Measurements from ENCODE around the gene IFT25.

Gene IFT25

GRCh38 chr1:53896635-53897229, 48.8 kb downstream of the IFT25 start:
- Histone ChIP-seq H3K4me3 (ENCODE audit: low read length, poor library complexity, severe bottlenecking) (no peak overlapping the region), H4K20me1 (ENCODE audit: insufficient read depth, low read length, poor library complexity, severe bottlenecking) (no peaks in the 10 kb centered on the region), H3K79me2 (ENCODE audit: insufficient read depth, low read length) (no peaks in the 10 kb centered on the region), H3K9me2 (replicated peaks; ENCODE audit: low read depth, low read length) (no peaks in the 10 kb centered on the region), H3K27me3 (ENCODE audit: insufficient read depth, low read length, poor library complexity, severe bottlenecking) (no peaks in the 10 kb centered on the region), H2AFZ (ENCODE audit: low read length) (no peak overlapping the region), H3K4me2 (ENCODE audit: low read depth, low read length, poor library complexity, severe bottlenecking) (no peak overlapping the region), H3K4me1 (ENCODE audit: insufficient read depth, low read length, poor library complexity, severe bottlenecking) (no peaks in the 10 kb centered on the region), H3F3A (ENCODE audit: low read depth) (no peaks in the 10 kb centered on the region), H3K9me3 (ENCODE audit: insufficient read depth, low read depth, low read length) (no peaks in the 10 kb centered on the region), H3K9ac (ENCODE audit: low read depth, low read length, poor library complexity, severe bottlenecking) (no peak overlapping the region), H3K36me3 (ENCODE audit: insufficient read depth, low read length) (no peaks in the 10 kb centered on the region)
- TF ChIP-seq EZH2phosphoT487 (IDR thresholded peaks at IDR 0.05; ENCODE audit: borderline replicate concordance): no peak
- no peak for TF ChIP-seq CTCF (conservative IDR thresholded peaks at IDR 0.05; ENCODE audit: low read length)

GRCh38 chr1:53895421-53895820, 50.1 kb downstream of the IFT25 start:
- Histone ChIP-seq H4K20me1 (ENCODE audit: insufficient read depth, low read length, poor library complexity, severe bottlenecking) (no peaks in the 10 kb centered on the region), H3F3A (ENCODE audit: low read depth) (no peaks in the 10 kb centered on the region), H3K36me3 (ENCODE audit: insufficient read depth, low read length) (no peaks in the 10 kb centered on the region), H3K4me3 (ENCODE audit: low read length, poor library complexity, severe bottlenecking) (no peak overlapping the region), H3K9me3 (ENCODE audit: insufficient read depth, low read depth, low read length) (no peaks in the 10 kb centered on the region), H3K27me3 (ENCODE audit: insufficient read depth, low read length, poor library complexity, severe bottlenecking) (no peaks in the 10 kb centered on the region), H3K9ac (ENCODE audit: low read depth, low read length, poor library complexity, severe bottlenecking) (no peak overlapping the region), H3K4me2 (ENCODE audit: low read depth, low read length, poor library complexity, severe bottlenecking) (no peak overlapping the region), H3K4me1 (ENCODE audit: insufficient read depth, low read length, poor library complexity, severe bottlenecking) (peaks cover 3% of the 10 kb centered on the region), H3K79me2 (ENCODE audit: insufficient read depth, low read length) (no peaks in the 10 kb centered on the region), H3K9me2 (replicated peaks; ENCODE audit: low read depth, low read length) (no peaks in the 10 kb centered on the region), H2AFZ (ENCODE audit: low read length) (no peak overlapping the region)
- TF ChIP-seq CTCF (conservative IDR thresholded peaks at IDR 0.05; ENCODE audit: low read length): no peak
- no peak for TF ChIP-seq EZH2phosphoT487 (IDR thresholded peaks at IDR 0.05; ENCODE audit: borderline replicate concordance)

GRCh38 chr1:53894644-53895043, 50.9 kb downstream of the IFT25 start:
- Histone ChIP-seq H3K4me1 (ENCODE audit: insufficient read depth, low read length, poor library complexity, severe bottlenecking) (peaks cover 8% of the 10 kb centered on the region), H3K36me3 (ENCODE audit: insufficient read depth, low read length) (no peaks in the 10 kb centered on the region), H3K4me2 (ENCODE audit: low read depth, low read length, poor library complexity, severe bottlenecking) (no peak overlapping the region), H3K27me3 (ENCODE audit: insufficient read depth, low read length, poor library complexity, severe bottlenecking) (no peaks in the 10 kb centered on the region), H2AFZ (ENCODE audit: low read length) (no peak overlapping the region), H3F3A (ENCODE audit: low read depth) (no peaks in the 10 kb centered on the region), H3K4me3 (ENCODE audit: low read length, poor library complexity, severe bottlenecking) (no peak overlapping the region), H4K20me1 (ENCODE audit: insufficient read depth, low read length, poor library complexity, severe bottlenecking) (no peaks in the 10 kb centered on the region), H3K9me3 (ENCODE audit: insufficient read depth, low read depth, low read length) (no peaks in the 10 kb centered on the region), H3K79me2 (ENCODE audit: insufficient read depth, low read length) (no peaks in the 10 kb centered on the region), H3K9ac (ENCODE audit: low read depth, low read length, poor library complexity, severe bottlenecking) (no peak overlapping the region), H3K9me2 (replicated peaks; ENCODE audit: low read depth, low read length) (no peaks in the 10 kb centered on the region)
- TF ChIP-seq EZH2phosphoT487 (IDR thresholded peaks at IDR 0.05; ENCODE audit: borderline replicate concordance) (no peak), CTCF (conservative IDR thresholded peaks at IDR 0.05; ENCODE audit: low read length) (no peak)
